Measurements from ENCODE around the gene HIP1R.

Gene HIP1R

DNA sequence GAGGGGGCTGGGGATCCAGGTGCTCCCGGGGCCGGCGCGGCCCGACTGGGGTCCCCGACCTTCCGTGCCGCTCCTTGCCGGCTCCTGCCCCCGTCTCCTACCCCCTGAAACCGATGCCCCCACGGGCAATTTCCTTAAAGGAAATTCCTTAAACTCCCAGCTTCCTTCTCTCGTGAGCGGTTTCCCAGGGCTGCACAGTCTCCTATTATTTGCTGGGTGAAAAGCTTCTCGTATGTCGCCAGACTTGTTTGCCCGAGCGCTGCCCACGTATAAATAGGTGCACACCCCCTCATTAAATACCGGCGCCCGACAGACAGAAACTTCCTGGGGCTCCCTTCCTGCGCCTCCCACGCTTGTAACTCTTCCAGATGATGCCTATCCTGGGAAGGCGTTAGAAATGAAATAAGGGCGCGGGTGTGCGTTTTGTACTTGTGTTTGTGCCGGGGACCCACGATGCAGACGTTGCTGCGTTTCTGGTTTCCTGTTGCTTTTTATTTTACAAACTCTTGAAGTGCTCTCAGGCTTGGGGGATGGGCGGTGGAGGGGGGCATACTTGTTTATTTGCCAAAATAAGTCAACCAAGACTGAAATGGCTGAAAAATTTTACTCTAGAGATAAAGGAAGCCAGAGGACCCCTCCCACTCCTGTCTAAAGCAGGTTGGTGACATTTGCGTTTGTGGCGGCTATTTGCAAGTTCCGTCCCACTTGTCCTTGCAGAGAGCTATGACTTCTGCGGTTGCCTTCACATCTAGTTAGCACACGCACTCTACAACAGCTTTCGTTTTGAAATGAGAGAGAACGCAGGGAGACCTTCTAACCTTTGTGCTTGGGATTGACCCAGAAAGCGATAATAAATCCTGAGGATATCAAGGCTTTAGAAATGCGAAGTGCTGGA lies 1.0 kb downstream of the HIP1R start:
- Histone ChIP-seq H3K9me3 (ENCODE audit: control insufficient read depth, insufficient read depth, low read length) (no peaks in the 10 kb centered on the region), H3K4me1 (ENCODE audit: control insufficient read depth, insufficient read depth, low read length) (peaks cover 8% of the 10 kb centered on the region), H3K4me3 (ENCODE audit: low read depth, low read length) (peak overlapping the region; percentile 66), H3K9ac (ENCODE audit: low read depth, low read length) (peak overlapping the region; percentile 54), H3K27me3 (ENCODE audit: control insufficient read depth, insufficient read depth, low read length) (peaks cover 19% of the 10 kb centered on the region), H3K36me3 (ENCODE audit: control insufficient read depth, insufficient read depth, low read length) (no peaks in the 10 kb centered on the region)

DNA sequence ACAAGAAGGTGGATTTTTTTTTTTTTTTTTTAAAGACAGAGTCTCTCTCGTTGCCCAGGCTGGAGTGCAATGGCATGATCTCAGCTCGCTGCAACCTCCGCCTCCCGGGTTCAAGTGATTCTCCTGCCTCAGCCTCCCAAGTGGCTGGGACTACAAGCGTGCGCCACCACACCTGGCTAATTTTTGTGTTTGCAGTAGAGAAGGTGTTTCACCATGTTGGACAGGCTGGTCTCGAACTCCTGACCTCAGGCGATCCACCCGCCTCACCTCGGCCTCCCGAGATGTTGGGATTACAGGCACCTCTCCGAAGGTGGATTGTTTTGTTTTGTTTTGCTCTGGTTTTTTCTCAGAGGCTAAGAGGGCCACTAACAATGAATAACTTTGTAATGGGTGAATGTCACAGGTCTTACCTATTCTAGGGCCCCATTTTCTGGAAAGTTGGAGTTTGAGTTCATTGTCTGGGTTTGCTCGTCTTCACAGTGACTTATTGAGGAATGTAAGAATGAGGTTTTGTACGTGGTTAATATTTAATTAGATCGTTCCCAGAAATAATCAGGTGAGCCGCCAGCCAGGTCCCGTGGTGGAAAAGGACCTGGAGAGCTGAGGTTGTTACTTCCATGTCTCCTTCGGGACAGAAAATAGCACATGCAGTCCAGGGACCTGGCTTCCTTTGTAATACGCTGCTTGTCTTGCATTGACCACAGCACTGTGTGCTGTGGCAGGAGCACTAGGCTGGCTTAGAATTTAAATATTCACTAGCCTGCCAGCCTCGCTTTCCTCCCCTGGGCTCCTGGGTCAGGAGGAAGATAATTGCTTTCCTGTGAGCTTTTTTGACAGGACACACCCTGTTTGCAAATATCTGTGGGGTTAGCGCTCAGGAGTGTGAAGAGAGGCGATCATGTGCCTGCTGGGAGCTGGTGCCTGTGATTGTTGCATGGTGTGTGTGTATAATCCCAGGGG lies 2.3 kb downstream of the HIP1R start:
- H3K27me3 ChIP-seq (ENCODE audit: control insufficient read depth, insufficient read depth, low read length) = peaks cover 19% of the 10 kb centered on the region
- H3K36me3 ChIP-seq (ENCODE audit: control insufficient read depth, insufficient read depth, low read length) = no peaks in the 10 kb centered on the region
- H3K9ac ChIP-seq (ENCODE audit: low read depth, low read length) = no peak overlapping the region
- H3K9me3 ChIP-seq (ENCODE audit: control insufficient read depth, insufficient read depth, low read length) = no peaks in the 10 kb centered on the region
- peaks cover 8% of the 10 kb centered on the region for H3K4me1 ChIP-seq (ENCODE audit: control insufficient read depth, insufficient read depth, low read length)
- no peak overlapping the region for H3K4me3 ChIP-seq (ENCODE audit: low read depth, low read length)

DNA sequence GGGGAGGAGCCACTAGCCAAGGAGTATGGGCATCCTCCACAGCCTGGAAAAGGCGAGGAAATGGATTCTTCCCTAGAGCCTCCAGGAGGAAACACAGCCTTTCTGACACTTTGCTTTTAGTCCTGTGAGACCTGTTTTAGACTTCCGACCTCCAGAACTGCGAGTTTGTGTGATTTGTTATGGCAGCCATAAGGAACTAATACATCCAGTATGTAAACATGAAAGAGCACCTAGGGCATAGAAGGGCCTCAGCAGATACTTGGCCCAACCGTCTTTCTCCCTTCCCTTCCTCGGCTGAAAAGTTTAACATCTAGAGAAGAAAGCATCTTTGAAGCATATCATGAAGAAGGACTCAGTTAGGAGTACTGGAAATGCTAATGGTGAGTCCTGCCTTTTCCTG lies 3.6 kb downstream of the HIP1R start:
- Histone ChIP-seq H3K36me3 (ENCODE audit: control insufficient read depth, insufficient read depth, low read length) (no peaks in the 10 kb centered on the region), H3K4me1 (ENCODE audit: control insufficient read depth, insufficient read depth, low read length) (peaks cover 8% of the 10 kb centered on the region), H3K9me3 (ENCODE audit: control insufficient read depth, insufficient read depth, low read length) (no peaks in the 10 kb centered on the region), H3K9ac (ENCODE audit: low read depth, low read length) (no peak overlapping the region), H3K4me3 (ENCODE audit: low read depth, low read length) (no peak overlapping the region), H3K27me3 (ENCODE audit: control insufficient read depth, insufficient read depth, low read length) (peaks cover 15% of the 10 kb centered on the region)

DNA sequence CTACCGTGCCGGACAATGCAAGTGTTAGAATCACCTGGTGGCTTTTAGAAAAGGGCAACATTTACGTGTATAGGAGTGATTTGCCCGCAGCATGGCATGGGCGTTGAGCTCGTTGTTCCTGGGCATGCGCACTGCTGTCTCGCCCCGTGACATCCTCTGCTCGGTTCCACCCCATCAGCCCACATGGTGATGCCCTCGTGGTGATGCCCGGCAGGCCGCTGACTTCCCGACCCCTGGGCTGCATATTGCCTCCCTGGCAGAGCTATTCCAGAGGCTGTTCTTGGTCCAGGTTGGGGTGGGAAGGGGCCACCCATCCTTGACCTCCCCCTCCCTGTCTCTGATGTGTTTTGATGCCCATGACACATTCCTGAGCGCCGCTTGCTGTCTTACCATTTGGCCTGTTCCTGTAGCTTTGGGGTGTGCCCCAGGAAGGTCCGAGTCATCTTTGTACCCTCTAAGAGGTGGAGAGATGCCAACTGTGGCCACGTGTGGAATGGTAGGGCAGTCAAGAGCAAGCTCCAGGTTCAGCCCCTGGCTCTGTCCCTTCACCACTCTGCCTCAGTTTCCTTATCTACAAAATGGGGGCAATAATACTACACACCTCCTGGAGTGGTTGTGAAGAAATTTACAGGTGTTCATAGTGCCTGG lies 4.8 kb downstream of the HIP1R start:
- peaks cover 15% of the 10 kb centered on the region for H3K27me3 ChIP-seq (ENCODE audit: control insufficient read depth, insufficient read depth, low read length)
- no peaks in the 10 kb centered on the region for H3K9me3 ChIP-seq (ENCODE audit: control insufficient read depth, insufficient read depth, low read length)
- peaks cover 8% of the 10 kb centered on the region for H3K4me1 ChIP-seq (ENCODE audit: control insufficient read depth, insufficient read depth, low read length)
- H3K9ac ChIP-seq (ENCODE audit: low read depth, low read length) = no peak overlapping the region
- no peaks in the 10 kb centered on the region for H3K36me3 ChIP-seq (ENCODE audit: control insufficient read depth, insufficient read depth, low read length)
- no peak overlapping the region for H3K4me3 ChIP-seq (ENCODE audit: low read depth, low read length)

DNA sequence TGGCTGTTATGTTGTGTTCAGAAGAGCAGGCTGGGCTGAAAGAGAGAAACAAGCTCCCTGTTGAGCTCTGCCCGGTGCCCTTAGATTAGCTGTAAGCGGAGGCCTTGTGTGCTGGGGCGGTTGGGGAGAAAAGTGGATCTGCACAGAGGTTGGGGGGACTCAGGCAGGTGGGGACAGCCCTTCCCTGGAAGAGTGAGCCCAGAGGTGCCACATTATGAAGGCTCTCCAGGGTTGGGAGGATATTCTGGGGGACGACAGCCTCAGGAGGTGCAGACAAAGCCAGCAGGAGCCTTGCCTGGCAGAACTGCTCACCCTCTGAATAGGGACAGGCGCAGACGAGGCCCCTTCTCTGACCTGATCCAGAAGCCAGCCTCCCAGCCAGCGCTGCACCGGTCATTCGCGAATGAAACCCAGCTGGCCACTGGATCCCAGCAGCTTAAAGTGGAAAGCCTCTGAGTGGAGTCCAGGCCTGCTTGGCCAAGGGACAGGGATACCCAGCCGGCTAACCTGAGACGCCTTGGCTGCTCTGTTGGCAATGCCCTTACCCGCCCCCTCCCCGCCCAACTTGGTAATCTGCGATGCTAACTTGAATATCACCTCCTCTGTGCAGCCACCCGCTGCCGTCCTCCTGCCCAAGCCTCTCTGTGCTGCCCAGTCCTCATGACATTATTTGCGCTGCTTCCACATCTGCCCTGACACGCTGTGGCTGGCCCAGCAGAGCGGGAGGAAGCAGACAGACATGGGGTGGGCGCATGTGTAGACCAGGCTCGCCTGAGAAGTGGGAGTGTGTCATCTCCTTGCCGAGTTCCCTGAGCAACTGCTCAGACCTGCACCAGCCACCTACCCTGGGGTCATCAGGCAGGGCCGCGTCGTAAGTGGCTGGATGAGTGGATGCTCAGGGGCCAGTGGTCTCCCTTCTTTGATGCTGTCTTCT lies 5.6 kb downstream of the HIP1R start:
- Histone ChIP-seq H3K9me3 (ENCODE audit: control insufficient read depth, insufficient read depth, low read length) (no peaks in the 10 kb centered on the region), H3K4me1 (ENCODE audit: control insufficient read depth, insufficient read depth, low read length) (peaks cover 11% of the 10 kb centered on the region), H3K4me3 (ENCODE audit: low read depth, low read length) (no peak overlapping the region), H3K27me3 (ENCODE audit: control insufficient read depth, insufficient read depth, low read length) (peaks cover 15% of the 10 kb centered on the region), H3K36me3 (ENCODE audit: control insufficient read depth, insufficient read depth, low read length) (no peaks in the 10 kb centered on the region), H3K9ac (ENCODE audit: low read depth, low read length) (no peak overlapping the region)

DNA sequence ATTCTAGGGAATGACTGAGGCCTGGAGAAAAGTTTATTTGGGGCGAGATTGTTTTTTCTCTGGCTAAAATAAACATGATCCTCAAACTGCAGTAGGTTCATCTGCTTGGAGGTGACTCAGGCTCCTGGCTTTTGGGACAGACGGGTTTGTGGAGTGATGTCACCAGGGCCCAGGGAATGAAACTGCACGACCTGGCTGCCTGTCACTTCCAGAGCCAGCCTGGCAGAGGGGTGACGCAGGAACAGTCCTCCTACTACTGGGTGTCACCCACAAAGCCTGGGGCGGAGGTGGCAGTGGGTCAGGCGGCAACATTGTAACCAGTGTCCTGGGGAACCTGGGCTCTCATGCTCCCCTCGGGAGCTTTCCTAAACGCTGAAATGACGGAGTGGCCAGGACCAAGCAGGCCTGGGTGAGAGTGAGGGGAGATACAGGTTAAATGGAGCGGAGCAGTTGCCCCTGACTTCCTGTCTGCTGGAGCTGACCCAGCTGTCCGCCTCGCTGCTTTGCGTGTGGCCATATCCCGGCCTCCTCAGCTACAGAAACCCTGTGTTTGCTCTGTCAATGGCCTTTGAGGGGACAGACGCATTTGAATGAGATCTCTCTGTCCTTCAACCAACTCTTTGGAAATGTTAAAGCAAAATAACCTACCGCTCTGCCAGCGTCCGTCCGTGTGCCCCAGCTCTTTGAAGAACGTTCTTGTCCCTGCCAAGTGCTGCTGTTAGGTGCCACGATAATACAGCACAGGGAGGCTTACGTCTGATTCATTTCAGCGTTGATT lies 6.5 kb downstream of the HIP1R start:
- Histone ChIP-seq H3K9me3 (ENCODE audit: control insufficient read depth, insufficient read depth, low read length) (no peaks in the 10 kb centered on the region), H3K9ac (ENCODE audit: low read depth, low read length) (no peak overlapping the region), H3K4me1 (ENCODE audit: control insufficient read depth, insufficient read depth, low read length) (peaks cover 9% of the 10 kb centered on the region), H3K4me3 (ENCODE audit: low read depth, low read length) (no peak overlapping the region), H3K27me3 (ENCODE audit: control insufficient read depth, insufficient read depth, low read length) (peaks cover 10% of the 10 kb centered on the region), H3K36me3 (ENCODE audit: control insufficient read depth, insufficient read depth, low read length) (no peaks in the 10 kb centered on the region)

DNA sequence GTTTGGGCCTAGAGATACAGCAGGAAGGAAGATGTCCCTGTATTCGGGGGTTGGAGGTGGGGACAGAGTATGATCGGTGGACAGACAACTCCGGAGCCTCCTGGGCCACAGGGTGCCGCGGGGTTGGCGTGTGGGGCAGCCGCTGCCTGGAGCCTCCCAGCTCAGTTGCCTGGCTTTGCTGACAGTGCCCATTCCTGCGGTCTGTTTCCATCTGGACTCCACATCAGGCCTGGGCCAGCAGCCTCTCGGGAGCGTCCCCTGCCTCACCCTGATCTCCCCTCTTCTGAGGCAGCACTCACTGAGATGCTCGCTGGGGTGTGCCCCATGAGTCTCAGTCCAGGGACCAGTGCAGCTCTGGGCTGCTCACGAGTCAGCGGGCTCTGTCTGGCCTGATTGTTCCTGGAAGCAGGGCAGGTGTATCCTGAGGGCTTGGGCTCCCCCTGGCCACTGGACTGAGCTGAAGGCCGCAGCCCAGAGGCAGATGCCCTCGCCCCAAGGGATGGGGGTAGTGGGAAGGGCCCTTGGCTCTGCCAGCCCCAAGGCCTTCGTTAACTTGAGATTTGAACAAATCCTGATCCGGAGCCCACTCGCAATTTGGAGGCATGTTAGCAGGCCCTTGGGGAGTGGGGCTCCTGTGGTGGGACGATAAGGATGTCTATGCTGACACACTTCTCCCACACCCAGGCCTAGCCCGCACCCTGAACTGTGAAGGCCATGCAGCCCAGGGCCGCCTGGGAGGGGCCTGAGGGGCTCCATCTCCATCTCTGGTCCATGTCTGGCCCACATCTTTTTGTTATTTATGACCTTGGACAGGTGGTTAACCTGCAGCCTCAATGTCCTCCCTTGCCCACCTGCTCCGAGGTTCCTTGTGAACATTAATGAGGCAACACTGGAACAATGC lies 7.5 kb downstream of the HIP1R start:
- Histone ChIP-seq H3K9ac (ENCODE audit: low read depth, low read length) (no peak overlapping the region), H3K4me1 (ENCODE audit: control insufficient read depth, insufficient read depth, low read length) (peaks cover 5% of the 10 kb centered on the region), H3K4me3 (ENCODE audit: low read depth, low read length) (no peak overlapping the region), H3K9me3 (ENCODE audit: control insufficient read depth, insufficient read depth, low read length) (no peaks in the 10 kb centered on the region), H3K27me3 (ENCODE audit: control insufficient read depth, insufficient read depth, low read length) (peaks cover 1% of the 10 kb centered on the region), H3K36me3 (ENCODE audit: control insufficient read depth, insufficient read depth, low read length) (no peaks in the 10 kb centered on the region)

DNA sequence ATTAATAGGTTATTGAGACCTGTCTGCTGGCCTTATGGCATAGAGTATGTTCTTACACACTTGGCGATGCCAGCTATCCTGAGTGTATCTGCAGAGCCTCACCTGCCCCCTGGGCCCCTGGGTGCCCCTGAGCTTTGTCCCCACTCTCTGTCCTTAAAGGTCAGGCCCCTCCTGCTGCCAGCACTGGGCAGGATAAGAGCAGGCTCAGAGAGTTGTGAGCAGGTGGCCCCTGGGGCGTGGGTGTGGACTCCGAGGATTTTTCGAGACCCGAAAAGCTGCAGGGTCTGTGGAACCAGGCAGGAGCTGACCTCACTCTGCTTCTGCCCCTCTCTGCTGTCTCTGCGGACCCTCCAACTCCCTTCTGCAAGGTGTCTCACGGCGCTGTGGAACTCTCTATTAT lies 8.2 kb downstream of the HIP1R start:
- H3K36me3 ChIP-seq (ENCODE audit: control insufficient read depth, insufficient read depth, low read length) = no peaks in the 10 kb centered on the region
- no peak overlapping the region for H3K9ac ChIP-seq (ENCODE audit: low read depth, low read length)
- H3K4me3 ChIP-seq (ENCODE audit: low read depth, low read length) = no peak overlapping the region
- no peaks in the 10 kb centered on the region for H3K9me3 ChIP-seq (ENCODE audit: control insufficient read depth, insufficient read depth, low read length)
- H3K4me1 ChIP-seq (ENCODE audit: control insufficient read depth, insufficient read depth, low read length) = peaks cover 3% of the 10 kb centered on the region
- no peaks in the 10 kb centered on the region for H3K27me3 ChIP-seq (ENCODE audit: control insufficient read depth, insufficient read depth, low read length)

DNA sequence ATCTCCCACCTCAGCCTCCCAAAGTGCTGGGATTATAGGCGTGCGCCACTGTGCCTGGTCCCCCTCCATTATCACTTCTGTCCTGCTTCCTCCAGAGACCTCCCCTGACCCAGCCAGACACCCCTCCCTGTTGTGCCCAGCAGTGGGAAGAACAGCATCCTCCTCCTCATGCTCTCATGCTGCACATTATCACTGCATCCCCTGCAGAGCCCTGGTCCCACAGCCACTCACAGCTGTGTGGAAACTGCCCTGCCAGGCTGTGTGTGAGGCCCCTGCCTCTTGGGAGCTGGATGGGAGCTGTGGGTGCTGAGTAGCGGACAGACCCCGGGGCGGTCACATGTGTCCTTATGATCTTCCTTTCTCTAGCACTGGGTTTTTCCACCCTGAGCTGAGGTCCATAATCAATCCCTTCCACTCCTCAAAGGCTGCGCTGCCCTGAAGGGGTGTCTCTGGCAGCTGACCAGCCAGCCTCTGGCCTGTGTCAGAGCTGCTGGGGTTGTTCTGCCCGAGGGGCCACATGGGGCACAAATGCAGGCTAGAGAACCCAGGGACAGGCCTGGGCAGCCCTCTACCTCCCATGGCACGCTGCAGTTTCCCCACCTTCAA lies 9.2 kb downstream of the HIP1R start:
- H3K9me3 ChIP-seq (ENCODE audit: control insufficient read depth, insufficient read depth, low read length) = no peaks in the 10 kb centered on the region
- H3K4me1 ChIP-seq (ENCODE audit: control insufficient read depth, insufficient read depth, low read length) = peaks cover 3% of the 10 kb centered on the region
- H3K36me3 ChIP-seq (ENCODE audit: control insufficient read depth, insufficient read depth, low read length) = peaks cover 5% of the 10 kb centered on the region
- H3K4me3 ChIP-seq (ENCODE audit: low read depth, low read length) = no peak overlapping the region
- H3K9ac ChIP-seq (ENCODE audit: low read depth, low read length) = peak overlapping the region; percentile 2
- H3K27me3 ChIP-seq (ENCODE audit: control insufficient read depth, insufficient read depth, low read length) = no peaks in the 10 kb centered on the region

All from iPS-15b (cell line).